Fibroblast of skin of abdomen (primary cell): Measurements from ENCODE around the gene RUNX1.

Experiments used
- DNase-seq: peaks from one replicate; pipeline ENCODE4 v3.0.0-alpha.2; 2013

RUNX1 gene

DNA sequence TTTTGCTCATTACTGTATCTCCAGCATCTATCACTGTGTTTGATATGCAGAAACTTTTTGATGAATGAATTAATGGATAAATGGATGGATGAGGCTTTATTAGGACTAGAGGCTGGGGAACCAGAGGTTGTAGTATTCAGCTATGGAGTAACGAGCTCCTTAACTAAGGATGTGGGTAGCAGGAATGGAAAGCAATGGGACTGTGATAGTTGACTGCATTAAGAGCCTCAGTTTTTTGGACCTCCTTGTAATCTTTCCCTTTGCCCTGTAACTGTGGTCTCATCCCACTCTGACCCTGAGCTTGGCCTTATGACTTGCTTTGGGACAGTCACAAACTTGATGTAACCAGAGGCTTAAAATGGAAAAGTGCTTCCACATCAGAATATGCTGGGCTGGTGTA is 9.0 kb upstream of the RUNX1 start:
- DNase-seq: no peak

DNA sequence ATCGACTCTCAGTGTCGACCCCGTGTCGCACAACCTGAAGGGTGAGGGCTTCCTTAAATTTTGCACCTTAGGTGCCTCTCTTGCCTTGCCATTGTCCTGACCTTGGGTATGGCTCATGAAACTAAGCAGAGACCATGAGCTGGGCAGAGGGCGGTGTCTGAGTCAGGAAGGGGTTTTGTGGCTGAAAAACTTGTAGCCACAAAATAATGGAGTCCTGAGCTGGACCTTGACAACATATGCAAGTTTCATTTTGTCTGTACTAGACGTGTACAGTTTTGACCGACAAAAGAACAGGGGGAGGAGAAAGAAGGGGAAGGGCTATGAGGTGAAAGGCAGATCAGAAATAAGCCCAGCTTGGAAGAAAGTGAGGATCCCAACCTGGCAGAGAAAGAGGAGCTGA is 8.3 kb upstream of the RUNX1 start:
- no peak for DNase-seq

DNA sequence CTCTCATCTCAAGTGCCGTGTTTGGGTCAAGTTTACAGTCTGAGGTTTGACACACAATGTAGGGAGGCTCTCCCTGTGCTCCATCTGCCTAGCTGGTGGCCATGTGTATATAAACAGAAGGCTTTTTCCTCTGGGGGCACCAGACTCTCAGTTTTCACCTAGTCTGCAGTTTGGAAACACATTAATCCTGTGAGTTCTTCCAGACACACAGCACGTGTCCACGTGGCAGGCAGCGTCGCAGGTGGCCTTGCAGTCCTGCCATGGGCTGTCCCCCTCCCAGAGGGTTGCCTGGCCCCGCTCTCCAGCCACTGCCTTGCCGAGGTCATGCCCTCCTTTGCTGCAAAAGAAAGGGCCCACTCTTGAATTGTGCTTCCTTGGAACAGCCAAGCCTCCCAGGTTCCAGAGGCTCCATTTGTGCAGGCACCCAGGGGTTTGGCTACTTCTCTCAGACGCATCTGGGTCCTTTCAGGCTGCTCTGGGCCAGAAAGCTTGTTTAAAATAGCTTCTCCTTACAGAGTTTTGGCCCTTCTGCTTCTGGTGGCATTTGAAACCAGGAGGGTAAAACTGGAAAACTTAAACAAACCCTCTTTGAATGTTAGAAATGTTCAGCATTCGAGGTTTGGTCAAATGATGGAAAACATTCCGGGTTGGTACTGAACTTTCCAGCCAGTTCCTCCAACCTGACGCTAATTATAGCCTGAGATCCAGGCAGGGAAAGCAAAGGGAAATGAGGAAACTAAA is 4.4 kb upstream of the RUNX1 start:
- peak; percentile 18 for DNase-seq

DNA sequence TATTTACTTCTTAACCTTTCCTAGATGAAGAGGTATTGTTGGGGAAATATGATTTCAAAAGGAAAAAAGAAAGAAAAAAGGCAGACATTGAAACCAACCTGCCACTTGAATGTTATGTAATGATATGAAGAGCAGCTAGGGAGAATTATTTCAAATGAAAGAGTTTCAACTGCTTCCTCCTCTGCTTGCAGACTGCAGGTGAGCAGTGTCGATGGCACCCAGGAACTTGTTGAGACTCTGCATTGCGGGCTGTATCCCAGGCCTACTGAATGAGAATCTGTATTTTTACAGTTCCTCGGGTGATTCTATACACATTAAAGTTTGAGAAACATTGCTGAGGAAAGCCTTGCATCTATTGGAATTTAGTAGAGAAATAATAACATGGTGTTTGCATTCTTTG is 3.7 kb upstream of the RUNX1 start:
- DNase-seq: no peak

DNA sequence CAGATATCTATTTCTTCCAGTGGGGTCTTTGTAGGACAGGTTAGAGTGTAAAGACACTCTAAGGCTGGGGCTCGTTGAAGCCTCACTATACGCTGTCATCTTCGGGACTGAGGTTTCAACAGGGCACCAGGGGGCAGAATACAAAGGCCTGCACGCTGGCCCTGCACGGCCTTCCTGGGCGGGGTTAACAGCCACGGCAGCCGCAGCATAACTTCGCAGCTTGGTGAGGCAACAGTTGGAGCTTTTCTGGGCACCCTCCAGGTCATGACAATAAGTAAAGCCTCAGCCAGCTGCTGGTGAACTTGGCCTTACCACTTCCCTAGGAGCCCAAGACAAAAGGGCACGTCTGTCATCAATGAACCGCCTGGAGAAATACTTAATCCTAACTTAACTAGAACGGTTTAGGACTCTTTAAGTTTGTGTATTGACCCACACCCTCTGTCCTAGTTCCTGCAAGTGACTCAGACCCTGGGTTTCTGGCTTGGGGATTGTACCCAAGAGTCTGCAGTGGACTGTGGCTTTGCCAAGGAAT is 2.3 kb upstream of the RUNX1 start:
- peak; percentile 70 for DNase-seq

DNA sequence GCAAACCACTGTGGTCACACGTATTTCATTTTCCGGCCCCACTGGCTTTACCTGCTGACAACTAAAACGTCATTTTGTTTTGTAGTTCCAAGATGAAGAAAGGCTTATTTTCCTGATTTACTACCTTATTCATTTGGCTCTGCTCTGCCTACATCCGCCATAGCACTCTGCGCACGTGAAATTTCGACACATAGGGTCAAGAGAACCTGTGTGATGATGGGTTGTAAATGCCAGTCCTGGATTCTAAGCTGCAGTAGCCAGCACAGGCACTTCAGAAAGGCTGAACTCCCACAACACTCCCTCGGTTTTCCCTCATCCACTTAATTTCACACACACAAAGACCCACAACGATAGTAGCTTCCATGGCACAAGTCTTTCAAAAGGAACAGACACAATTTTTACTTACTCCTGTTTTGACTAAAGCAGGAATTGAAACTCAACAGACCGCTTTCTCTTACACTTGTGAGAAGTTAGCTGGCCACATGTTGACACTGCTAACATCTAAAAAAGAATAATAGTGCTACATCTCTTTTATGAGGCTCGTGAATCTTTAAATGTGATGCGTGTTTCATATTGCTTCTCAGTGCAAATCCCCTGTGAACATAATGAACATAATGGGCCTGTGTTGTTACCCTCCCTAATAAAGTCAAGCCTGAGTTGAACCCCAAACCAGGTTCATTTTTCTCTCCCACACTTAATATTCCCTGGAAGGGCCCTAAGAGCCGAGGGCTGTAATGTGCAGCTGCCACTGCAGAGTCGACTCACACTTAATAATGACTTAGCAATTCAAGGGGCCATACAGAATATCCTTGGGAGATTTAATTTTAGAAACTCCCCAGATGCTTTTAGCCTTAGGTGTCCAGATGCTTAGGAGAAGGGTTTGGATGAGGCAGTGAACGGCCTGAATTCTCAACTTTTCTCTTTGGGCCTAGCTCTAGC is 1.5 kb upstream of the RUNX1 start:
- peak; percentile 78 for DNase-seq

DNA sequence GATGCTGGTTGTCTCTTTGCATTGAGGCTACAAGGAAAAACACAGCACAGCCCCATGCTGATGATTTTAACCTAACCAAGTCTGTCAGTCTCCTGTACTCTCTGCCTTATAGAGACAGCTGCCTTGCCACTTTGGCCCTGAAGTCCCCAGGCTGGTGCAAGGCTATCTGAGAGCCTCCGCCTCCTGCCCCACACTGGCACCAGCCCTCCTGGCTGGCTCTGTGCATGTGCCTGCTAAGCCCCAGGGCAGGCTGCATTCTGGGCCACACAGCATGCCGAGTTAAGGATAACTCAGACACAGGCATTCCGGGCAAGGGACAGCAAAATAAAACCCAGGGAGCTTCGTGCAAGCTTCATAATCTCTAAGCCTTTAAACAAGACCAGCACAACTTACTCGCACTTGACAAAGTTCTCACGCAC is 910 bp downstream of the RUNX1 start:
- DNase-seq: no peak

DNA sequence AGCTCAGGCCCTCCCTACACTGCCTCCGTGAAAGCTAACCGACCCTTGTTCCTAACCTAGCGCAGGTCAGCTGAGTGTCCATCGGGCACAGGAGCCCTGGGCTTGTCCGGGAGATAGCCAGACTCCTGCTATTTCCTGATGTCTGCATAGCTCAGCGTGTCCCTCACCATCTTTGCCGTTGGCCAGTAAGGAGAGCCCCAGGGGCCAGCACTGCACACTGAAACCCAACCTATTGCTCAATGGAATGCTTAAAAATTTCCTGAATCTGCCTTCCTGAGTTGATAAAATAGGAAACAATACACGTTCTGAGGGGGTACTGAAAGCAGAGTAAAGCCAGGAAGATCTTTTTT is 2.2 kb downstream of the RUNX1 start:
- no peak for DNase-seq

GRCh38 chr21:35046263-35046624 is 2.9 kb downstream of the RUNX1 start:
- no peak for DNase-seq

- DNase-seq: no peak
Measured at GRCh38 chr21:35045542-35046262, 3.4 kb downstream of the RUNX1 start.

GRCh38 chr21:35044770-35045541 is 4.1 kb downstream of the RUNX1 start:
- DNase-seq: no peak

- no peak for DNase-seq
Measured at GRCh38 chr21:35044128-35044527, 5.0 kb downstream of the RUNX1 start.

DNA sequence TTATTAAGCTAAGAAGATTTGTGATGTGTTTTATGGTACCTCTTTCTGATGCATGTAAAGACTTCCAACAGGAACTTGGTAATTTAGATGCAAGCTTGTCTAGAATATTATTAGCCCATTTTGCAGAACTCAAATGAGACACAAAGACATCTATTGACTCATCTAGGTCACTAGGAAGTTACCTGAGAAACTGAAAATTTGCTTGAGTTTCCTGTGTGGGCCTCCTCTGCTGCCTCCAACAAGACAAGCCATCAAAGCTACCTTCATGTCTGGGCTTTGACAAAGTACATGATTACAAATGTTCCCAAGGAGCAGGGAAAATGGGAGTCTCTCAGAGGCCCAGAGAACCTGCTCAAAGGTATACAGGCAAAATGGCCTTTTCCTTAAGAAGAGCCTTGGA is 5.6 kb downstream of the RUNX1 start:
- DNase-seq: no peak

DNA sequence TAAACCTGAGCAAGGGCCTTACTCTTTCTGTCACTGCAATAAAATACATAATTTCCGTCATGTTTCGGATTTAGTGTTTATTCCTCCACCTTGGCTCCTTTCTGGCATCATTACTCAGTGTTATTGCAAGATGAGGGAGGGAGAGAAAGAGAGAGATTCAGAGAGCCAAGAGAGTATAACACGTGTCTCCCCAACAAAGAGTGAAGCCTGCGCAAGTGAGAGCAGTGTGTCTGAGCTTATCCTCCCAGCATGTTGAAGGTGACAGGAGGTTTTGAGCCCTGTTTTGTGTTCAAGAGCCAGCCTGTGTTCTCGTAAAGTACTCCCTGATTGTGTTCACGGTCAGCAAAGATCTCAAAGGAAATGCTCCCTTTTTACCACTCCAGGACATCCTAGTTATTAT is 6.3 kb downstream of the RUNX1 start:
- no peak for DNase-seq

DNA sequence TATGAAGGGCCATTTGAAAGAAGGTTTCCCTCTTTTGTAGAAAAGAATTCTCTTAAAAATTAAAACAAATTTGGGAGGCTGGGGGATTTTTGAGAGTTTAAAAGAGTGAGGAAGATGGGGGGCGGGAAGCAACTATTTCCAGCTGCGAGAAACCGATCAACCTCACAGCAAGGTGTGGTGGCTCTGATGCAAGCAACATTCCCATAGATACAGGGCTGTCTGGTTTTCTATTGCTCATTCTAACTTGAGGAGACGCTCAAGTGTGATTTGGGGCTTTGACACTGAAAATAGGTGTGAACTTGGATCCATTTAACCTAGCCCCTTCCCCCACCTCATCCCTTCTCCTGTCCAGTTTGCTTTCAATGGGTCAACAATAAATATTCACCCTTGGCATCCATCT is 7.2 kb downstream of the RUNX1 start:
- no peak for DNase-seq

DNA sequence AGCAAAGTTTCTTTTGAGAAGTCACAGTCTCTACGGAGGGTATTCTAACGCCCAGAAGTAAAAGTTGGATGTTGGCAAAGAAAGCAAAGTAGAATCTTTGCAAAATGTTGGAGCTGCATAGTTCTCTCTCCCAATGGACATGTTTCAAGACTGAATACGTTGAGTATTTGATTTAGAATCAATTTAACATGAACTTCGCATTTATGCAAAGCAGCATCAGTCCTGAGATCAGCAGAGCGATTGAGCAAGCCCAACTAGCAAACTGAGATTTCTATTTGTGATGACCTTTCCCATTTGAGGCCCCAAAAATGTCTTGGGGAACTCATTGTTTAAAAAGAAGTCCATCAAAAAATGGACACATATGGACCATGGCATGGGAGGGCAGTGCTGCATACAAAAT is 8.0 kb downstream of the RUNX1 start:
- no peak for DNase-seq

- DNase-seq: no peak
Measured at GRCh38 chr21:35039595-35040289, 9.4 kb downstream of the RUNX1 start.

GRCh38 chr21:35038772-35039319 is 10.3 kb downstream of the RUNX1 start:
- no peak for DNase-seq

- no peak for DNase-seq
Measured at GRCh38 chr21:35037384-35037765, 11.7 kb downstream of the RUNX1 start.

- no peak for DNase-seq
Measured at GRCh38 chr21:35036465-35037383, 12.4 kb downstream of the RUNX1 start.
